ENCODE measurements around the gene CYB561. TPM values are rescaled to one million over a fixed set of nuclear protein-coding genes. Genes with fewer than 3 reads are reported as not detected.

Gene CYB561
- total and polyA plus RNA-seq, 9 of the 15 experiments (the other 6 are each of a cell fraction or from before 2014, with no cell fraction given), result 4.0 to 30.8 (median 17.4) TPM

- TF ChIP-seq RAD51 (IDR thresholded peaks at IDR 0.05; ENCODE audit: borderline replicate concordance, low read depth) (peak; percentile 38; the same call in 1 of the 2 replicates), ZNF239 (CRISPR knock-in tag; IDR thresholded peaks at IDR 0.05) (peak; percentile 9; the same call in 1 of the 2 replicates), E2F5 (CRISPR knock-in tag; IDR thresholded peaks at IDR 0.05) (no peak), XRCC5 (IDR thresholded peaks at IDR 0.05; ENCODE audit: low read depth, low read length) (peak; percentile 70), ZNF444 (CRISPR knock-in tag; IDR thresholded peaks at IDR 0.05) (no peak), KDM5B (IDR thresholded peaks at IDR 0.05; ENCODE audit: insufficient replicate concordance, low read depth, low read length) (peak; percentile 37), CTCF (IDR thresholded peaks at IDR 0.05 in 2 of 3, conservative IDR thresholded peaks at IDR 0.05 in 1 of 3; ENCODE audit: insufficient read depth in 2 of 3, low read depth in 1 of 3, low read length in 3 of 3) (peak in 2 of 3 experiments; percentile 34 to 47; a peak in 3 of 6 replicates), MBD2 (IDR thresholded peaks at IDR 0.05; ENCODE audit: borderline replicate concordance, low read depth) (peak; percentile 74), FOXJ2 (tag; IDR thresholded peaks at IDR 0.05) (peak; percentile 51; the same call in 1 of the 2 replicates), FOS (IDR thresholded peaks at IDR 0.05; ENCODE audit: extremely low read depth, insufficient read length) (no peak), ZBTB49 (CRISPR knock-in tag; IDR thresholded peaks at IDR 0.05; ENCODE audit: borderline replicate concordance) (no peak), MCM5 (IDR thresholded peaks at IDR 0.05; ENCODE audit: low read depth) (no peak), ZBTB2 (IDR thresholded peaks at IDR 0.05) (peak; percentile 92), KAT8 (IDR thresholded peaks at IDR 0.05; ENCODE audit: low read depth) (no peak), MEF2A (IDR thresholded peaks at IDR 0.05; ENCODE audit: control insufficient read depth, low read depth, low read length) (0 out of 2 replicates have a peak, but pooled peaks have one; percentile 7), RBM25 (IDR thresholded peaks at IDR 0.05; ENCODE audit: low read depth, low read length, severe bottlenecking) (no peak), SMARCA4 (IDR thresholded peaks at IDR 0.05) (peak; percentile 97)
- TF ChIP-seq, protein P1, sequence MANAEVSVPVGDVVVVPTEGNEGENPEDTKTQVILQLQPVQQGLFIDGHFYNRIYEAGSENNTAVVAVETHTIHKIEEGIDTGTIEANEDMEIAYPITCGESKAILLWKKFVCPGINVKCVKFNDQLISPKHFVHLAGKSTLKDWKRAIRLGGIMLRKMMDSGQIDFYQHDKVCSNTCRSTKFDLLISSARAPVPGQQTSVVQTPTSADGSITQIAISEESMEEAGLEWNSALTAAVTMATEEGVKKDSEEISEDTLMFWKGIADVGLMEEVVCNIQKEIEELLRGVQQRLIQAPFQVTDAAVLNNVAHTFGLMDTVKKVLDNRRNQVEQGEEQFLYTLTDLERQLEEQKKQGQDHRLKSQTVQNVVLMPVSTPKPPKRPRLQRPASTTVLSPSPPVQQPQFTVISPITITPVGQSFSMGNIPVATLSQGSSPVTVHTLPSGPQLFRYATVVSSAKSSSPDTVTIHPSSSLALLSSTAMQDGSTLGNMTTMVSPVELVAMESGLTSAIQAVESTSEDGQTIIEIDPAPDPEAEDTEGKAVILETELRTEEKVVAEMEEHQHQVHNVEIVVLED (CRISPR knock-in tag; IDR thresholded peaks at IDR 0.05), result peak; percentile 8; the same call in 1 of the 2 replicates
These were observed 13.9 kb downstream of the CYB561 start (continued) for GRCh38 chr17:63431939-63432804.
